Fibroblast of upper back skin (primary cell): ENCODE results near the gene ANKMY1.

Experiments
- DNase-seq: peaks from one replicate; pipeline ENCODE4 v3.0.0-alpha.2; 2013

ANKMY1 gene

GRCh38 chr2:240557808-240558207 is at the start of gene ANKMY1:
Gene ANKMY1 (minus strand): TSS chr2:240557988. CDS start chr2:240557335, 653 bp downstream.
- peak; percentile 67 for DNase-seq

DNA sequence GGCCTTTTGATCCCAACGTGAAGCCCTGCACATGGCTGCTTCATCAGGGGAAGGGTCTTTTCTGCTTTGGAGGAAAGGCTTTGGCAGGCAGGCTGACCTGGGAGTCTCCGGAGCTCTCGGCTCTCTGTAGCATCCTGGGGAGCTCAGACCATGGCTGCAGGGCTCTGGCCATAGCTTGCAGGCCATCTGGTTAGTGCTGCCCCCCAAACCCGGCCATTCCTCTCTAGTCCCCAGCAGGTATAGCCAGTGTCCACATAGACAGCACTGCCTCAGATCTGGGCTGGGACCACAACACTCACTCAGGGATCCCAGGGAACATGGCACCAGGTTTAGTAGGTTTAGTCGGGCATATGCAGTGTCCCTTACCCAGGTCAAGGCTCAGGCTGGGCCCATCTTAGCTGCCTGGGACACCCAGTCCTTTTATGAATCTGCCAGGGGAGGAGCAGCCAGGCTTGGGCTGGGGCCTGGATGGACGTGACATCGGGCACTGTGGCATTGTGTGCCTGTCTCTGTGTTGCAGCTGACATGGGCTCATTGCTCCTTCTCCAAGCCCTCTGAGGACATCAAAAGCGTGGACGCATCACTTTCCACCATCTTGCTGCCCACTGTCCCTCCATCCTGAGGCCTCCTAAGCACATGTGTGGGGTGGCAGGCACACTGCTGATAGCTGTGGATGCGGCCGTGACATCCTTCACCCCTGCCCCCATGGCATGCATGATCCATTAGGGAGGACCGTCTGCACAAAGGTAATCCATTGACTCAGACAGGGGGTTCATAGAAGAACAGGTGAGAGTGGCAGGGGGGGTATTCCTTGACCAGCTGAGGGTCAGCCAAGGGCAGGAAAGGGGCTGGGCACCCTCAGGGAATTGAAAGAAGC is 48.3 kb upstream of the ANKMY1 start:
- DNase-seq = no peak

GRCh38 chr2:240604939-240605716 is 47.3 kb upstream of the ANKMY1 start:
- DNase-seq = no peak

GRCh38 chr2:240604291-240604938 is 46.6 kb upstream of the ANKMY1 start:
- no peak for DNase-seq

DNA sequence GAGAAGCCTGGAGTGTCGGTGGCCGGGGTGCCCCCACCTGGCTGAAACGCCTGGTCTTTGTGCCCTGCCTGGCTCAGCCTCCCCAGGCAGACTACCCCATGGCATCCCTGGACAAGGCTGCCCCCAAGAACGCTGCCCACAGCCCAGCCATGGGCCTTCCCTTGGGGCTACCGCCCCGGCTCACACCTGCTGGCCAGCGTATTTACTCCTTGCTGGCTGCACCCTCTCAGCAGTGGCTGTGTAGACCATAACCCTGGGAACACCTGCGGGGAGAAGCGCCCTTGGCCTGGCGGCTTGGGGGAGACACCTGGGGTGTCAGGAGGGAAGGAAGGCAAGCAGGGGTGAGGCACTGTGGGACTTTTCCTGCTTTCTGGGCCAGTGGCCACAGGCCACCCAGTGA is 46.1 kb upstream of the ANKMY1 start:
- DNase-seq = no peak

DNA sequence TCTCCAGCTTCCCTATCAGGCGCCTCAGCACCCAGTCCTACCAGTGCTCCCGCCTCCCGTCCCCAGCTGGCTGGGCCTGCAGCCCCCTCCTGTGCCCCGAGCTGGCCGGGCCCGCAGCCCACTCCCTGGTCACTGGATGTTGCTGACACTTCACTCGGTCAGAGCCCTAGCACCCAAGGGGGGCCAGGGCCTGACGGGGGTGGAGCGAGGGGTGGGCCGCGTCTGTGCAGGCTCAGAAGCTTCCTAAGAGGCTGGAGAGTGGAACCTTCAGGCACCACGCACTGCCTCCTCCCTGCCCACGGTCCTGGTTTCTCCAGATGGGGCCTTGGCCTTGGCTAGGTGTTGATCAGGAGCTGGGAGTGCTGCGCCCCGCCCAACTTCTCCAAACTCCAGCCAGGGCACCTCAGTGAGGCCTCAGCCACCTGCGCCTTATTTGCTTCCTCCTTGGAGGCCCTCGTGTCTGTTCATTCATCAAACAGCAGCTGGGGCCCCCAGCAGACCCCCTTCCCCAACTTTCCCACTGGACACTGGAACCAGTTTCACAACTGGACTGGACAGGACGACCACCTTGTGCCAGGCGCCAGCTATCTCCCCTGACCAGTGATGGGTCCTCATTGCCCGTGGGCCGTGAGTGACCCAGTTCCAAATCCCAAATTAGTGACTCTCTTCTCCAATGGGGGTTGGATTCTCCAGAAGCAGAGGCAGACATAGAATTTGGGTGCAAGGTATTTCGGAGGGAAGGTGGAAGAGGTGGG is 45.5 kb upstream of the ANKMY1 start:
- no peak for DNase-seq

DNA sequence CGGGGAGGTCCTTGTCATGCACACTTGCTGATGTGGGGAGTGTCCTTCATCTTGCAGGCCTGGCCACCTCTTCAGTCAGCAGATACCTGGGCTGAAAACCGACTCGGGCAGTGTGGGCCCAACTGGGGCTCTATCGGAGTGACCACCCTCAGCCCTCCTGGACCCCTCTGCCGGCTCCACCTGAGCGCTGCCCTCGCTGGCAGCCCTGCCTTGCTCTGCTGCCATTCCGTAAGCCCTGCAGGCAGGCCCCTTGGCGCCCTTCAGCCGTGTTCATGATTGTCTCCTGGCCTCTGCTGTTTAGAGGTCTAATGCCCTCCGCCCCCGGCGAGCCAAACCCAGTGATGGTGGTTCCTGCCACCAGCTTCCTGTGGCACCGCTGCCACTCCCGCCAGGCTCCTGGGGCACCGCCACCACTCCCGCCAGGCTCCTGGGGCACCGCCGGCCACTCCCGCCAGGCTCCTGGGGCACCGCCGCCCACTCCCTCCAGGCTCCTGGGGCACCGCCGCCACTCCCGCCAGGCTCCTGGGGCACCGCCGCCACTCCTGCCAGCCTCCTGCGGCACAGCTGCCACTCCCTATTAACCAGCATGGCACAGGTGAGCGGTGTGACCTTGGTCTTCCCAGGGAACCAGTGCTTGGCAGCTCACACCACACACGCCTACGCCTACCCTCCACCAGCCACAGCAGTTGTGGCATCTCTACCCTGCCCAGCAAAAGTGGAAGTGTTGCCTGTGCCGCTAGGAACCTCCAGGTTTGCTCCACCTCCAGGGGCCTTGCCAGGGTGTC is 44.7 kb upstream of the ANKMY1 start:
- no peak for DNase-seq

DNA sequence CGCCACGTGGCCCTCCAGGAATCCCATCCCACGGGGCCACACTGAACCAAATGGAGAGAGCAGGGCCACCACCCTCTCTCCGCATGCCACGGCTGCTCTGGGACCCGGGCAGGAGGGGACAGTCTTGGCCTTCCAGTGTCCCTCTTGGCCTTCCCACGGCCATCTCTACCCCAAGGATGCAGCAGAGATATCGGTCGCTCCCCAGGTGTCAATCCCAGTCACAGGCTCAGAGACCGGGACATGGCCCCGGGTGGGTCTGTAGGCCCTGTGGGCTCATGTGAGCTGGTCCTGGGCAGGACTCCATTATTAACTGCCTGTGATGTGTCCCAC is 44.0 kb upstream of the ANKMY1 start:
- no peak for DNase-seq

GRCh38 chr2:240601061-240601830 is 43.5 kb upstream of the ANKMY1 start:
- DNase-seq = no peak

DNA sequence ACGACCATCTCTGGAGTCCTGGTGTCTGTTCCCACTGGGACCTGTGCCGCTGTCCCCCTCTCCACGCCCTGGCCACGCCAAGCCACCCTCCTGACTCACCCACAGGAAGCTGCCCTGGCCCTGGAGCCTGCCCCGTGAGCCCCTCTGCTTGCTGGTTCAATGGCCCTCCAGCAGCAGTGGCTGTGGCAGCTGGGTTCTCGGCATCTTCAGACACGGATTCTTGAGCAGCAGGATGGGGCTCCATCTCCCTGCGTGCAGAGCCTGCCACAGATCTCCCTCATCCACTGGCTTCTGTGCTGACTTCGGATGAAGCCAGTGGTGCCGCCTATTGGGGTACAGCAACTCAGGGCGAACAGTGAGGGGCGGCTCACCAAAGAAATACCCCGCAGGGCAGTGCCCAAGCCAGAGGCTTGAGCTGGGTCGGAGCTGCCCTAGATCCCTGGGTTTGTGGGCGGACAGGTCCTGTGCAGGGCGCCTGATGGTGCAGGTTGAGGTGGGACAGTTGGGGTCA is 42.7 kb upstream of the ANKMY1 start:
- no peak for DNase-seq

DNA sequence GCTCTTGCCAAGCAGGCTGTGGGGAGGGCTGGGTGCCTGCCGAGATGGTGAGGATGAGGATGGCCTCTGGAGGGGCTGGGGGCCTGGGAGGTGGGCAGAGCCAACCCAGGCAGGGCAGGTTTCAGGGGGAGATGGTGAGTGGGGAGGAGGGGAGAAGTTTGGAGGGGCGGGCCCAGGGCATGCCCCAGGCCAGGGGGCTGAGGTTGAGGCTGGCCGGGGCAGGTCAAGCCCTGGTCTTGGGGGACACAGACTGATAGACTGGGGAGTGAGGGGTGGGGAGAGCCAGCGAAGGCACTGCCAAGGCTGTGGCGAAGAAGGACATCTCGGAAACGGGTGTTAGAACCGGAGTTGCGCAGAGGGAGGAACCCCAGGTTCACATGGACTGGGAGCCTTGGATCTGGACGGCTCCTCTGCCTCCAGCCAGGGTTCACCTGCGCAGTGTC is 41.4 kb upstream of the ANKMY1 start:
- DNase-seq = no peak

DNA sequence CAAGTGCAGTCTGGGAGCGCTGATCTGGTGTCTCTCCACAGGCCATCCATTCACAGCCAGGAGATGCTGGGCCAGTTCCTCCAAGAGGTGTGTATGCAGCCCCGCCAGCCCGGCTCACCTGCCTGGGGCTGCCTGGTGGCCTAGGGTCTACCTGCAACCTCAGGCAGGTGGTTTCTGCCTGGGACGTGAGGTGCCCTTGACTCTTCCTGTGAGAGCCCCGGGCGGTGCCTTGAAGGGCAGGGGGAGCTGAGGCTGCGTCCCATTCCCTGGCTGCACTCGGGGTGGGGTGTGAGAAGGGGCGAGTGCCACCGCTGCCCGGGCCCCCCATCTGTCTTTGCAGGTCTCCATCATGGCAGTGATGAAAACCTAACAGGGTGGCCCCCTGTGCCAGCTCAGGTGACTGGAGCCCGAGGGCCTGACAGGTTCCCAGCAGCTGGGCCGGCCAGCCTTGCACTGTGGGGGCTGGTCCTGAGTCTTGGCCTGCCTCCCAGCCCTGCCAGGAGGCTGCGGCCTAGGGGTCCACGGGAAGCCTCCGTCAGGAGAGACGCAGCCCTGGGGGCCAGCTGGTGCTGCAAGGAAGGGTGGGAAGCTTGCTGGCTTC is 40.6 kb upstream of the ANKMY1 start:
- no peak for DNase-seq

GRCh38 chr2:240597419-240598181 is 39.8 kb upstream of the ANKMY1 start:
- no peak for DNase-seq

GRCh38 chr2:240597054-240597418 is 39.2 kb upstream of the ANKMY1 start:
- no peak for DNase-seq

GRCh38 chr2:240596491-240596931 is 38.7 kb upstream of the ANKMY1 start:
- no peak for DNase-seq

DNA sequence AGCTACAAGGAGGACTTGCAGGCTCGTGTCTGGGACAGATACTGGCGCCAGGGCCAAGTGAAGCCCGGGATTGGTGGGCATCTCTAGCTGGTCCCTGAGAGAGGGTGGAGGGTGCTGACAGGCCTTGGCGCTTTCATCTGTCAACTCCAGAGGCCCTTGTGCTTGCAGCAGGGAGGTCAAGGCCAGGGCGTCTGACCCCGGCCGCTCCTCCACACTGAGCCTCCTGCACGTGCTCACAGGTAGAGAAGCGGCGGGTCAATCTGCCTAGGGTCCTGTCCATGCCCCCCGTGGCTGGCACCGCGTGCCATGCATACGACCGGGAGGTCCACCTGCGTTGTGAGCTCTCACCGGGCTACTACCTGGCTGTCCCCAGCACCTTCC is 38.3 kb upstream of the ANKMY1 start:
- no peak for DNase-seq

- no peak for DNase-seq
These were observed 37.7 kb upstream of the ANKMY1 start for GRCh38 chr2:240595381-240596079.

DNA sequence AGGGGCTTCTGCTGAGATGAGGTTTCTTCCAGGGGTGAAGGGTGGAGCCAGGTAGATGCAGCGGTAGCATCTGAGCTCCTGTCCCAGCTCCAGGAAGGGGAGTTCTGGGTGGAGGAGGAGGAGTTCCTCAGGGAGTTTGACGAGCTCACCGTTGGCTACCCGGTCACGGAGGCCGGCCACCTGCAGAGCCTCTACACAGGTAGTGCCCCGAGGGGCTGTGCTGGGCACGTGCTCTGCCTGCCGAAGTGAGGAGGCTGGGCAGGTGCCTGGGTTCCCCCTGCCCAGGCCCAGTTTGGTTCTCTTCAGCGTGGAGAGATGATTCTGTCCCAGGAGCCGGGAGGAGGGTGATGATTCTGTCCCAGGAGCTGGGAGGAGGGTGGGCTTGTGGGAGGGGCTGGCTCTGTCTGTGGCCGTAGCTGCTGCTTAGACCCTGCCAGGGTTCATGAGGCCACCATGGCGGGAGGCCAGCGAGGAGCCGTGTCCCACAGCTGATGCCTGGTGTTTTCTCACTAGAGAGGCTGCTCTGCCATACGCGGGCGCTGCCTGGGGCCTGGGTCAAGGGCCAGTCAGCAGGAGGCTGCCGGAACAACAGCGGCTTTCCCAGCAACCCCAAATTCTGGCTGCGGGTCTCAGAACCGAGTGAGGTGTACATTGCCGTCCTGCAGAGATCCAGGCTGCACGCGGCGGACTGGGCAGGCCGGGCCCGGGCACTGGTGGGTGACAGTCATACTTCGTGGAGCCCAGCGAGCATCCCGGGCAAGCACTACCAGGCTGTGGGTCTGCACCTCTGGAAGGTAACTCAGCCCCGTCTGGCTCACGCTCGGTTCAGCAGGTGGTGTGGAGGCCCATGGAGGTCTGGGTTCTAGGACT is 37.0 kb upstream of the ANKMY1 start:
- DNase-seq = no peak
